DND-41 (cell line): Measurements from ENCODE around the gene ACAP2.
A peak's percentile ranks its signal among the peaks of the same experiment; 100 is the strongest.

Source experiments
- ATAC-seq: fragments of 200-7000 bp; cut with Tn5 transposase; 3 replicates; pipeline ENCODE4 v1.9.1; 2021; ENCODE audit warnings: low read depth; ENCODE audit not compliant: insufficient read depth
- DNase-seq: peaks from one replicate; pipeline ENCODE4 v3.0.0-alpha.2; 2020
- H2AFZ ChIP-seq: 2 replicates; pipeline ENCODE4 v1.6.0; 2012; ENCODE audit warnings: low read depth, low read length
- H3K27ac ChIP-seq: 2 replicates; pipeline ENCODE4 v1.5.1; 2012; ENCODE audit warnings: low read length, inconsistent platforms
- H3K27me3 ChIP-seq: fragments of 200-600 bp; sonication (generic); 2 replicates; pipeline ENCODE4 v1.6.0; 2012; ENCODE audit warnings: low read length, mild to moderate bottlenecking, inconsistent platforms; ENCODE audit not compliant: insufficient read depth, poor library complexity
- H3K36me3 ChIP-seq: 2 replicates; pipeline ENCODE4 v1.5.1; 2012; ENCODE audit warnings: low read length, inconsistent platforms; ENCODE audit not compliant: insufficient read depth
- H3K4me1 ChIP-seq: 2 replicates; pipeline ENCODE4 v1.5.1; 2012; ENCODE audit warnings: mild to moderate bottlenecking, low read length; ENCODE audit not compliant: insufficient read depth
- H3K4me2 ChIP-seq: 2 replicates; pipeline ENCODE4 v1.6.0; 2012; ENCODE audit warnings: mild to moderate bottlenecking, moderate library complexity, low read length, inconsistent platforms; ENCODE audit not compliant: insufficient read depth
- H3K4me3 ChIP-seq, 2 experiments: fragments of 200-600 bp in 1 of 2; shearing (Covaris generic) in 1 of 2; 2 replicates each; pipeline ENCODE4 v1.5.1; 2012 to 2016; ENCODE audit warnings: inconsistent platforms in 2 of 2, low read length in 2 of 2, mild to moderate bottlenecking in 2 of 2, low read depth in 1 of 2, moderate library complexity in 1 of 2
- H3K79me2 ChIP-seq: 2 replicates; pipeline ENCODE4 v1.6.0; 2012; ENCODE audit warnings: low read length, inconsistent platforms; ENCODE audit not compliant: insufficient read depth
- H3K9ac ChIP-seq: 2 replicates; pipeline ENCODE4 v1.6.0; 2012; ENCODE audit warnings: low read depth, mild to moderate bottlenecking, inconsistent platforms, low read length, moderate library complexity
- H3K9me3 ChIP-seq: 2 replicates; pipeline ENCODE4 v1.5.1; 2012; ENCODE audit warnings: low read length, moderate library complexity, mild to moderate bottlenecking, inconsistent platforms; ENCODE audit not compliant: insufficient read depth, severe bottlenecking
- H4K20me1 ChIP-seq: 2 replicates; pipeline ENCODE4 v1.6.0; 2012; ENCODE audit warnings: low read length; ENCODE audit not compliant: insufficient read depth
- CTCF ChIP-seq: IDR thresholded peaks from 2 replicates; pipeline ENCODE4 v1.5.1; 2012; ENCODE audit warnings: borderline replicate concordance, low read length, moderate library complexity, mild to moderate bottlenecking; ENCODE audit not compliant: poor library complexity, severe bottlenecking; ENCODE audit errors: extremely low read depth
- EZH2 ChIP-seq: IDR thresholded peaks from 3 replicates; pipeline ENCODE4 v1.6.1; 2012; ENCODE audit warnings: borderline replicate concordance, low read depth, mild to moderate bottlenecking, moderate library complexity, low read length, inconsistent platforms; ENCODE audit not compliant: severe bottlenecking

Gene ACAP2

GRCh38 chr3:195227871-195228270 lies 214.9 kb downstream of the ACAP2 start:
- Histone ChIP-seq H3K4me1 (no peaks in the 10 kb centered on the region), H3K4me2 (no peak overlapping the region), H3K9me3 (no peaks in the 10 kb centered on the region), H3K79me2 (no peaks in the 10 kb centered on the region), H3K9ac (no peak overlapping the region), H3K4me3 (no peak overlapping the region), H2AFZ (no peak overlapping the region), H3K27ac (no peak overlapping the region), H3K27me3 (no peaks in the 10 kb centered on the region), H4K20me1 (0 out of 2 replicates have a peak, but pooled peaks cover 12% of the 10 kb centered on the region), H3K36me3 (peaks cover 23% of the 10 kb centered on the region)
- no peak for TF ChIP-seq CTCF
- TF ChIP-seq EZH2: no peak
- no peak for DNase-seq
- no peak for ATAC-seq

GRCh38 chr3:195226900-195227447 lies 215.8 kb downstream of the ACAP2 start:
- Histone ChIP-seq H4K20me1 (peaks cover 12% of the 10 kb centered on the region; the same call in 1 of the 2 replicates), H3K79me2 (no peaks in the 10 kb centered on the region), H3K4me1 (no peaks in the 10 kb centered on the region), H3K4me3 (no peak overlapping the region), H3K27ac (no peak overlapping the region), H2AFZ (no peak overlapping the region), H3K9ac (no peak overlapping the region), H3K27me3 (no peaks in the 10 kb centered on the region), H3K9me3 (no peaks in the 10 kb centered on the region), H3K4me2 (no peak overlapping the region), H3K36me3 (peaks cover 23% of the 10 kb centered on the region)
- TF ChIP-seq EZH2 (no peak), CTCF (peak; percentile 47)
- peak; percentile 26 for DNase-seq
- peak; percentile 83 for ATAC-seq

- Histone ChIP-seq H3K4me1 (no peaks in the 10 kb centered on the region), H3K27me3 (no peaks in the 10 kb centered on the region), H3K36me3 (peaks cover 23% of the 10 kb centered on the region), H4K20me1 (peaks cover 12% of the 10 kb centered on the region; the same call in 1 of the 2 replicates), H3K4me3 (no peak overlapping the region), H3K9me3 (no peaks in the 10 kb centered on the region), H3K4me2 (no peak overlapping the region), H3K79me2 (no peaks in the 10 kb centered on the region), H3K9ac (no peak overlapping the region), H2AFZ (no peak overlapping the region), H3K27ac (no peak overlapping the region)
- TF ChIP-seq CTCF (no peak), EZH2 (no peak)
- no peak for DNase-seq
- no peak for ATAC-seq
Measured at GRCh38 chr3:195226445-195226844, 216.4 kb downstream of the ACAP2 start.
